Measurements from ENCODE around the gene PRR35. TPM values are rescaled to one million over a fixed set of nuclear protein-coding genes. Genes with fewer than 3 reads are reported as not detected.
"Not testable (repeated sequence)": the region's sequence is repeated elsewhere in the genome, so short reads cannot be mapped to it uniquely, and the experiment has no call there.

The PRR35 gene
- total RNA-seq, 1 donor from 2014 or later, result not detected

DNA sequence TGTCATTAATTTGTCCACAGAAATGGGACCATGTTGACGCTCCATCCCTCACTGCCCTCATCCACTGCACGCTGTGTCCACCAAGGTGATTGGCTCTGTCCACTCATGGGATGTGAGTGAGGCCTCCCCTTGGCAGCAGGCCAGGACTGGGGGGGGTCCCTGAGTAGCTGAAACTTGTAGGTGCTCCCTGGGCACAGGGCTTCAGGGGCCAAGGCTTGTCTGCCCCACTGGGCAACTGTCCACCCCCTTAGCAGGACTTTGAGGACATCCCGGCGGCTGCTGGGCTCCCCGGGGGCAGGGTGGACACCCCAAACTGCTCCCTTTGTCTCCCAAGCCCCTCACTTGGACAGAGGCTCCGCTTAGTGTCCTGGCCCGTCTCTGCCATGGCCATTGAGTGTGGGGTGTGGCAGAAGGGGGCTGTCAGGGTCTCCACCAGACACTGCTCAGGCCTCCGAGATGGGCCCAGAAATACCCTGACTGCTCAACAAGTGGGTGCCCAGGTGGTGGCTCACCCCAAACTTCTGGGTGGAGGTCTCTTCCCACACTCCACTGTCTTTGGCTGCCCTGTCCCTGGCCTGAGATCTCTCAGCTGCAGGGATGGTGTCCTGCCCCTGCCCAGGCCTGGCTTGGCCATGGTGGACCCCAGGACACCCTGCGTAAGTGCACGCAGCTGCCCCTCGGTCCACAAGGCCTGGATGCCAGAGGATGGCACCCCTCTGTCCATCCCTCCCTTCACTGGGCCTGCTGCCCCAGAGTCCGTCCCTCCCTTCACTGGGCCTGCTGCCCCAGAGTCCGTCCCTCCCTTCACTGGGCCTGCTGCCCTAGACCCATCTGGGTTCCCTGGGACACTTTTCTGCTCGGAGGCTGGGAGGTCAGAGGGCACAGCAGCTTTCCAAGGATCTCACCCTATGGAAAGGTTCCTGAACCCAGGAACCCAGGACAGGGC is 26.7 kb downstream of the PRR35 start:
- ATAC-seq (no peak), DNase-seq (ENCODE audit: low spot score) (no peak)
- intact Hi-C loops (cut with DNase I), result loop anchor here (10.0 kb wide), 1 partner anchor 68 kb away; no protein-coding TSS in a partner anchor

DNA sequence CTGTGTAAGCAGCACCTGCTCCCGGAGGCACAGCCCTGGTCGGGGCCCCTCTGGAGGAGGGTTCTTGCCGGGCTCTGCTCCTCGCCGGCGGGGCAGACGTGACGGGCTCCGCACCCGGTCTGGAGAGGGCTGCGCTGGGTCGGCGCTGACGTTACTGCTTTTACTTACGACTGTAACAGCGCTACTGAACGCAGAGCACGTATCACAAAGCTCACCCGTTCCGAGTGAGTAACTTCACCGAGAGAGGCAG is 28.4 kb downstream of the PRR35 start:
- DNase-seq (ENCODE audit: low spot score), result peak; percentile 68

DNA sequence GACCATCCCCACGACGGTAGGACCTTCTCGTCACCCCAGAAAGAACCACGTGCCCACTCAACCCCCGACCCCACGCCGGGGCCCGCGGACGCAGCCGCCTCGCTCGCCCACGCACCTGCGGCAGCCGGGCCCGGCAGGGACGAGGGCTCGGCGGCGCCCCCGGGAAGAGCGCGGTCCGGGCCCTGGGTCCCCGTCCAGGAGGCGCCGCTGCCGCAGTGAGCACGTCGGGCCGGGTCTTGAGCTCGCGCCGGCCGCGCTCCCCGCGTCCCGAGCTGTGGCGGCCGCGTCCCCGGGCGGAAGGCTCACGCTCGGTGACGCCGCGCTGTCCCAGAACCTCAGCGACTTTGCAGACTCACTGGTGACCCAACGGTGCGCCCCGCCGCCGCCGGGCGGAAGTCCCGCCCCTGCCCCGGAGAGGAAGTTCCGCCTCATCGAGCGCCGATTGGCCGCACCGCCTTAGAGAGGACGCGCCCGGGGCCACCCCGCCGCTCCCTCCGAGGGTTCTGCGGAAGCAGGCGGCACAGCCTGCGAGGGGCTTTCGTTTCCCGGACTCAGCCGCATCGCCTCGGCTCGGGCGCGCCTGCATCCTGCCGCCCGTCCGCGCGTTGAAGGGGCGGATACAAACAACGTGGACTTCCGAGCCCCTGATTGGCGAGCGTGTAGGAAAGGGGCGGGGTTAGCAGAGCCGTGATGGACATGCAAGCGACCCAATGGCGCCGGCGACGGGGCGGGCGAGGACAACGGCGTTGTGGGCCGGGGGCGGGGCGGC is 28.9 kb downstream of the PRR35 start:
- ATAC-seq (peak; percentile 94), DNase-seq (ENCODE audit: low spot score) (peak; percentile 99)
- intact Hi-C loops (cut with DNase I), result loop anchor here (10.0 kb wide), 1 partner anchor 66 kb away; no protein-coding TSS in a partner anchor

More for the DNA sequence above, 28.4 kb downstream of the PRR35 start:
- intact Hi-C loops (cut with DNase I), result loop anchor here (10.0 kb wide), 1 partner anchor 66 kb away; no protein-coding TSS in a partner anchor
- ATAC-seq, result no peak

DNA sequence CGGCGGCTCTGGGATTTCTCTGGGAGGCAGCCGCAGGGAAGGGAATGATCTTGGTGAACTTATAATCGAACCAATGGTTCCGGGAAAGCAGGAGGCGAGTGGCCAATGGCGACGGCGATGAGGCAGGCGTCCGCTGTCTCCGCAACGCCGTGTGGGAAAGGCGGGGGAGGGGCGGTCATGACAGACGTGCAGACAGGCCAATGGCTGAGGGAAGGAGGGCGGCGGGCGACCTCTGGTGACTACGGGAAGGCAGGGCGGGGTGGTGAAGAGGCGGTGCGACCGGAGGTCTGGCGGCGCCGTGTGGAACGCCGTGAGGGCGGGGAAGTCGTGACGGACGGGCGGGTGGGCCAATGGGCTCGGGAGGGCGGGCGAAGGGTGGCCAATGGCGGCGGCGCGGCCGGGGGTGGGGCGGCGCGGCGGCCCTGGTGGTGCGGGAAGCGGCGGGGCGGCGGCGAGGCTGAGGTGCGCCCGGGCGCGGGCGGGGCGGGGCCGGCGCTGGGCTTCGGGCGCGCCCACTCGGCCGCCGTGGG is 29.5 kb downstream of the PRR35 start, which contains the start of gene RAB40C:
Gene RAB40C, plus strand, starts transcription at position 409 of the 530 bp plus-strand sequence. CDS start 226 bp downstream, outside the sequence.
- intact Hi-C loops (cut with DNase I), result loop anchor here (10.0 kb wide), 1 partner anchor 65 kb away; no protein-coding TSS in a partner anchor
- DNase-seq (ENCODE audit: low spot score) (peak; percentile 100), ATAC-seq (peak; percentile 97)

DNA sequence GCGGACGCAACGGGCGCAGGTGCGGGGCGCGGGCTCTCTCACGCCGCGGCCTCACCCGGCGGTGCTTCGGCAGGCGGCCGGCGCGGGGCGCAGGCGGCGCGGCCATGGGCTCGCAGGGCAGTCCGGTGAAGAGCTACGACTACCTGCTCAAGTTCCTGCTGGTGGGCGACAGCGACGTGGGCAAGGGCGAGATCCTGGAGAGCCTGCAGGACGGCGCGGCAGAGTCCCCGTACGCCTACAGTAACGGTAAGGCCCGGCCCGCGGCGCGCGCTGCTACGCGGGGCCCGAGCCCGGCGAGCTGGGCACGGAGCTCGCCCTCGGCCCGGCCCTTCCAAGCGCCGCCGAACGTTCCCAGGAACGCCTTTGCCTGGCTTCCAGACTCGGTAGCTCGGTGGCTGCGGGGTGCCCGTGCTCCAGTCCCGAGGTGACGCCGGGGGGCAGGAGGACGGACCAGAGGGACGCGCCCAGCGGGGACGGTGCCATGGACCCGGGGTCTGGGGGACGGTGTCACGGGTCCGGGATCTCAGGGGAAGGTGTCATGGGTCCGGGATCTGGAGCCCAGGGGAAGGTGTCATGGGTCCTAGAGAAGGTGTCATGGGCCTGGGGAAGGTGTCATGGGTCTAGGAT is 30.1 kb downstream of the PRR35 start:
- ATAC-seq, result no peak
- DNase-seq (ENCODE audit: low spot score), result peak; percentile 75
- intact Hi-C loops (cut with DNase I), result no loop called here

DNA sequence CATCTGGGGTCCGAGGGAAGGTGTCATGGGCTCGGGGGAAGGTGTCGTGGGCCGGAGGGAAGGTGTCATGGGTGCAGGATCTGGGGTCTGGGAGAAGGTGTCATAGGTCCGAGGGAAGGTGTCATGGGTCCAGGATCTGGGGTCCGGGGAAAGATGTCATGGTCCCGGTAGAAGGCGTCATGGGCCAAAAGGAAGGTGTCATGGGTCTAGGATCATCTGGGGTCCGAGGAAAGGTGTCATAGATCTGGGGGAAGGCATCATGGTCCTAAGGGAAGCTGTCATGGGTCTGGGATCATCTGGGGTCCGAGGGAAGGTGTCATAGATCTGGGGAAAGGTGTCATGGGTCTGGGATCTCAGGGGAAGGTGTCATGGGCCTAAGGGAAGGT is 30.6 kb downstream of the PRR35 start:
- DNase-seq (ENCODE audit: low spot score) (no peak), ATAC-seq (no peak)
- intact Hi-C loops (cut with DNase I), result no loop called here

DNA sequence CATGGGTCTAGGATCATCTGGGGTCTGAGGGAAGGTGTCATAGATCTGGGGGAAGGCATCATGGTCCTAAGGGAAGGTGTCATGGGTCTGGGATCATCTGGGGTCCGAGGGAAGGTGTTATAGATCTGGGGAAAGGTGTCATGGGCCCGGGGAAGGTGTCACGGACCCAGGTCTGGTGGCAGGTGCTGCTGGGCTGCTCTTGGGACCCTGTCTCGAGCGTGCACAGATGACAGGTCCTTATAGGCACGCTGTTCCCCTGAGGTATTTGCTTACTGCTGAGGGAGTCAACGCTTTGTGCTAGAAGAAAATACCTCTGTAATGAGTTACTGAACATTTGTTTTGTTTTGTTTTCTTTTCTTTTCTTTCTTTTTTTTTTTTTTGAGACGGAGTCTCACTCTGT is 31.0 kb downstream of the PRR35 start:
- no peak for ATAC-seq
- intact Hi-C loops (cut with DNase I), result no loop called here
- no peak for DNase-seq (ENCODE audit: low spot score)

DNA sequence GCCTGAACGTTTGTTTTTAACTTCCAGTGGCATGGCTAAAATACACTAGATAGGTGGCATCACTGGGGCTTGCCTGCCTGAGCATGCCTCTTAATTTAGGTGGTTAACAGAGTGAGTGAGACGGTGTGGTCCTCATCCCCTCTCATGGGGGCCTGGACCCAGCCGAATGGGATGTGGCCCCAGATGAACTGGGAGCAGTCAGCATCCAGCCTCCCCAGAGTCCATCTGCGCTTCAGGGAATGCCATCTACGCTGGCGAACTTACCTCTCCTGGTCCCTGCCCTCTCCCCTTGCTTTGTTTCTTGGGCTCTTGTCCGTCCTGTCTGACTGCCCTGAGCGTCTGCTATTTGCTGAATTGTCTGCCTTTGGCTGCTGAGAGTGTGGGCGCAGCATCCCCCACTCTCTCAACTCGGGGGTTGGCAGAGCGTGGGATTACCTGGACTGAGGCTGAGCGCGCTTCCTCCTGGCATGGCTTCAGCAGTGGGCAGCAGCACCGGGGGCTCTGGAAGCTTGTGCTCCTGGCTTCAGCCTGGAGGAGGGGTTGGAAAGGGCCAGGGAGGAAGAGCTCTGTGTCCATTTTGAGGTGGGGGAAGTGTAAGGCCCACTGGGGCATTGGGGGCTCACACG is 31.8 kb downstream of the PRR35 start:
- ATAC-seq, result no peak
- DNase-seq (ENCODE audit: low spot score), result no peak
- intact Hi-C loops (cut with DNase I), result no loop called here

DNA sequence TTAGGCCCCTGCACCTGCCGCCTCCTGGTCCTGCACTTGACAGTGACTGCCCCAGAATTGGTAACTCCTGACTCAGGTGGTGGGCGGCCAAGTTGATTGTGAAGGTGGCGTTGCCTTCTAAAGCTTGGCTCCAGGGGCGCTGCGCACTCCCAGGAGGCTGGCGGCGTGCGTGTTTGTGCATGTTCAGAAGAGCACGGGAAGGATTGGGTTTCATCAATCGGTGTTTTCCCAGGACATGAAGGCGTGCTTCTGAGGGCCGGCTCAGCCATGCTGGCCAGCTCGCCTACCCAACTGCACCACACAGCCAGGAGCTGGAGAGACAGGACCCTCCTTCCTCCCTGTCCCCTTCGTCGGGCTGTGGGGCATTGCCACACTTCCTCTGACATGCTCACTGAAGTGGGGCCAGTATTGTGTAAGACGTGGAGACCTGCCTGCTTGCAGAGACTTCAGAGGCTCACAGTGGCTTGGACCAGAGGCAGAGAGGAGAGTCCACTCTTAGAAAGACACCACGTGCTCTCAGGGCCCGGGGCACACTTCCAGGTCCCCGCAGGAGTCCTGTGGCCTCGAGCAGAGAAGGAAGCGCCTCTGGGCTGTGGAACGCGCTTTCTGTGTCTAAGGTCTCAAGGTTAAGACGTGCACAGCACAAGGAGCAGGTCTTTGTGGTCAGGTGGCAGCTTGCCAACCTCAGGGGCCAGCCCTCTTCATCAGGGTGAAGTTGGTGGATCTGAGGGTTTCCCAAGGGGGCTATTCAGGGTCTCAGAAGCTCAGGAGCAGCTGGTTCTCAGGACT is 32.5 kb downstream of the PRR35 start:
- ATAC-seq, result peak; percentile 6
- intact Hi-C loops (cut with DNase I), result no loop called here
- DNase-seq (ENCODE audit: low spot score), result no peak

DNA sequence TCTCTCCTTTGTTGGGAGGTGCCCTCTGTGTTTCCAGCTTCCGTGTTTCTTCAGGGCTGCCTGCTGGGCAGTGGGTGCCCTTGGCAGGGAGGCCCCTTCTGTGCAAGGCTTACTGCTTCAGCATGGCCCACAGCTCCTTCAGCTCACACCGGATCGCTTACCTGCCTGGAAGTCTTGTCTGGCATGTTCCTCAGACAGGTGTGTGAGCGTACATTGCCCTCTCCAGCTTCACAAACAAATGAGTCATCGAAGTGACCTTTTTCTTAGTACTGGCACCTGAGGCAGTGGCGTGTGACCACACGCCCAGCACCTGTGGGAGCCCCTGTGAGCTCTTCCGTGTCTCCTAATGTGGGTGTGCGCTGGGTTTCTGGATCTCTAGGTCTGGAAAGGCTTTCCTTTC is 33.2 kb downstream of the PRR35 start:
- DNase-seq (ENCODE audit: low spot score), result no peak
- intact Hi-C loops (cut with DNase I), result no loop called here
- ATAC-seq, result no peak

DNA sequence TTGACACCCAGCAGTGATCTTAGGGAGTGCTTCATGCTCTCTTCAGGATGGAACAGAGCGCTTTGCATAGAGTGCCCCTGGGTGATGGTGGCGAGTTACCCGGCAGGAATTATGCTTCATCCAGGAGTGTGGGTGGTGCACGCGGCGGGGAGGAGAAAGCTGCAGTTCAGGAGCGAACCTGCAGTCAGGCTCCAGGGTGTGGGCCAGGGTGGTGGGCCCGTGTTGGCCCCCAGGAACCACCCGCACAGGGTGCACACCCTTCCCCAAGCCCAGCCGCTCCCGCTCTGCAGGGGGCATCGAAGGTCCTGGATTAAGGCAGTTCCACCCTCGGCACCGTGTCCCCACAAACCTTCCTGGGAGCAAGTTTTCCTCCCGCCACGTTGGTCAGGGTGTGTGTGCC is 33.6 kb downstream of the PRR35 start:
- intact Hi-C loops (cut with DNase I), result no loop called here
- DNase-seq (ENCODE audit: low spot score) (no peak), ATAC-seq (no peak)

DNA sequence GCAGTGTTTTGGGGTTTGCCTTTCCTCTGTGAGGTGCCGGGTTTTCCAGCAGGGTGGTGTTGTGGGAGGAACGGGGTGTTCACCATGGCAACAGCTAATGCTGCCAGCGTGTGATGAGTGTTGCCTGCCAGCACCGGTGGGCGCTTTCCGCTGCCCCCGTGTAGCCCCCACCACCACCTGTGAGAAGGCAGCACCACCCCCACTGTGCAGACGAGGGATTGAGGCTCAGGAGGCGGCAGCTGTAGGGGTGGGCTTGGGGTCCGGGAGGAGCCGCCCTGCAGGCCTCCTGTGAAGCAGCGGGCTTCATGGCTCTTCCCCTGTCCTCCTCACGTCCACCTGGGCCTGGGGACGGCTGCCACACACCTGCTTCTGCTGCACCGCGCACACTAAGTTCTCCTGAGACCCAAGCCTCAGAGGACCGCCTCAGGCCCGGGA is 34.9 kb downstream of the PRR35 start:
- ATAC-seq (no peak), DNase-seq (ENCODE audit: low spot score) (no peak)
- intact Hi-C loops (cut with DNase I), result no loop called here

DNA sequence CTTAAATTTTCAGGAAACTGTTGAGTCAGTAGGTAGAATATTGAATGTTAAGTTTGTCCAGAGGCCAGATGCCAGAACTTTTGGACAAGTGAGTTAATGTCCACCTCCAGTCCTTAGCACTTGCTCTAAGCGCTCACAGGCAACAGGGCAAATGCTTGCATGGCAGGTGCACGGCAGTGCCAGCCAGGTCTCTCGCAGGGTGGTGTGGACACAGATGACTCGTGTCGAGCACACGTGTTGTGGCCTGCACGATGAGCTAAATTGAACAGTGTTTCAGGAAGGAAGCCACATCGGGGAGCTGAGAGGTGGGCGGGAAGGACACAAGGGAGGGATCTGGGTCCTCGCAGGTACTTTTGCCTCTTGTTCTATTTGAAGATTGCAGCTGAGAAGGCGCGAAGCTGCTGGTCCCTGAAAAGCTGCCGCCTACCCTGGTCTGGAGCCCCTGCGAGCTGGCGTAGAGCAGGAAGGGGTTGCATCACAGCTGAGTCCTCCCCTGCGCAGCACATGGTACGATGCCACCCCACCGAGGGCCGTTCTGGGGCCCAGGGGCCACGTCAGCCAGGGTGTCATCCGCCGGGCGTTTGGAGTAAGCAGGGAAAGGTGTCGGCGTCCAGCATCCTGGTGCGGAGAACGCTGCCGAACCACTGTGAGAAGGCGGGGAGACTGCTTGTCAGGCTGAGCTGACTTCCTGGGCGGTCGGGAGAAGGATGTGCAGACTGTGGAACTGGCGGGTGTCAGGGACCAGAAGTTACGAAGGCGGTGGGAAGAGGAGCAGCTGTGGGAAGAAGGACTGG is 35.9 kb downstream of the PRR35 start:
- no peak for DNase-seq (ENCODE audit: low spot score)
- ATAC-seq, result no peak
- intact Hi-C loops (cut with DNase I), result no loop called here

DNA sequence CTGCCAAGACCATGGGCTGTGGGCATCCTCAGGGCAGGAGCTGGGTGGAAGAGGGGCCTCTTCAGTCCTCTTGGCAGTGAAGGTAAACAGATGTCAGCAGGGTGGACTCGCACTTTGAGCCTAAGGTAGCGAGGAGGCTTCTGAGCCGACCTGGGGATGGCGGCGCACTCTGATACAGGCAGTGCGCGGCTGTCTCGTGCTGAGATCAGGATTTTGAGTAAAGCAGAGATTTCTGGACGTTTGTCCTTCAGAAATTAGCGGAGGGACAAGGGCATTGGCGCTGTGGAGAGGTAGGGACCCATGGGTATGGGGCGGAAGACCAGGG is 36.5 kb downstream of the PRR35 start:
- intact Hi-C loops (cut with DNase I), result no loop called here
- ATAC-seq (no peak), DNase-seq (ENCODE audit: low spot score) (no peak)

DNA sequence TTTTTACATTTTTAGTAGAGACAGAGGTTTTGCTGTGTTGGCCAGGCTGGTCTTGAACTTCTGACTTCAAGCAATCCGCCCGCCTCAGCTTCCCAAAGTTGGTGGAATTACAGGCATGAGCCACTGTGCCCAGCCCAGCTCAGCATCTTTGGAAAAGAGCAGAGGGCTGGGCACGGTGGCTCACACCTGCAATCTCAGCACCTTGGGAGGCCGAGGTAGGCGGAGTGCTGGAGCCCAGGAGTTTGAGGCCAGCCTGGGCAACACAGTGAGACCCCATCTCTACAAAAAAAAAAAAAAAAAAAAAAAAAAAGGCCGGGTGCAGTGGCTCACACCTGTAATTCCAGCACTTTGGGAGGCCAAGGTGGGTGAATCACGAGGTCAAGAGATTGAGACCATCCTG is 37.5 kb downstream of the PRR35 start:
- DNase-seq (ENCODE audit: low spot score); intact Hi-C loops (cut with DNase I); ATAC-seq: not testable (repeated sequence)

DNA sequence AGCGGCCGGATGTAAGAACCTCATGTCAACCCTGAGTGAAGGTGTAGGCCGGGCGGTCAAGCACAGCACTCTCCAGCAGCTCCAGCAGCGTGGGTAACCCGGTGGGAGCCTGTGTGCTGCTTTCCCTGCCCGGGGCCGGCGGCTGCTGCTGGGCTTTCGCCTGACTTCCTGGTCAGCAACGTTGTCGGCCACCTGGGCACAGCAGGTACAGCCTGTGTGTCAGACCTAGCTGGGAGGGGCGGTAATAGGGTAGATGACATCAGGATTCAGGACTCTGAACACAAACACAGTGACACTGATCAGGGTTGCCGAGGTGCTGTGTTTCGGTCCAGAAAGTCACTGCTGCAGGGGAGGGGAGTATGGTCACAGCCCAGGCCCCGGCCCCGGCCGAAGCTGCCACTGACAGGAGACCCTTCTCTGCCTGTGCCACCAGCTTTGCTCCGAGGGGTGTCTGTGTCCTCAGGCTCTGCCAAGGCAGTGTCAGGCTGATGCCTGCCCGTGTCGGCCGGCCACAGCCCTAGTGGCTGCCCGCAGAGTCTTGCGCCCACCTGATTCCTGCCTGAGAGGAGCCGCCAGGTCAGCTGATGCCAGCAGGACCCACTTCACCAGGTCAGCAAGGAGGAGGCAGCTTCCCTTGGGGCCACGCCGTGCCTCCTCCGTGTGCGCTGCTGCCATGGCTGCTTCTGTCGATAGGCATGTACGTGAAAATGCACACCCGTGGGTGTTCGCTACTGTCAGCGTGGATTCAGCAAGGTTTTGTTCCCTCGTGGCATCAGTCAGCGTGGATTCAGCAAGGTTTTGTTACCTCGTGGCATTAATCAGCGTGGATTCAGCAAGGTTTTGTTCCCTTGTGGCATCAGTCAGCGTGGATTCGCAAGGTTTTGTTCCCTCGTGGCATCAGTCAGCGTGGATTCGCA is 38.9 kb downstream of the PRR35 start:
- no peak for ATAC-seq

More for the DNA sequence above, 38.9 kb downstream of the PRR35 start:
- intact Hi-C loops (cut with DNase I), result no loop called here
- no peak for DNase-seq (ENCODE audit: low spot score)

All from sciatic nerve (tissue), 2 donors.